Natural killer cell (primary cell): ENCODE results near the gene CALB2. TPM values are rescaled to one million over a fixed set of nuclear protein-coding genes. Genes with fewer than 3 reads are reported as not detected.

ENCODE experiments used
- ATAC-seq, 3 donors: fragments of 150-1000 bp in 2 of 3; fragments of 200-7000 bp in 1 of 3; cut with Tn5 transposase; 1 replicate in 1 of 3; 2 replicates in 2 of 3; pipeline ENCODE4 v1.10.0; 2021; ENCODE audit warnings: mild to moderate bottlenecking in 2 of 3, moderate library complexity in 2 of 3
- DNase-seq, 2 donors: peaks; one replicate each; pipeline versions ENCODE4 v3.0.0 to v3.0.0-alpha.2; 2013 to 2021; ENCODE audit warnings: mixed read lengths in 1 of 2
- H3K27ac ChIP-seq: one replicate; pipeline ENCODE4 v1.5.1; 2013; ENCODE audit warnings: mild to moderate bottlenecking, low read length
- H3K27me3 ChIP-seq: one replicate; pipeline ENCODE4 v1.6.1; 2013; ENCODE audit warnings: low read length; ENCODE audit not compliant: control insufficient read depth, insufficient read depth
- H3K36me3 ChIP-seq: one replicate; pipeline ENCODE4 v1.6.1; 2013; ENCODE audit warnings: low read length; ENCODE audit not compliant: control insufficient read depth, insufficient read depth
- H3K4me1 ChIP-seq: one replicate; pipeline ENCODE4 v1.6.1; 2013; ENCODE audit warnings: low read length; ENCODE audit not compliant: control insufficient read depth, insufficient read depth
- H3K4me3 ChIP-seq: one replicate; pipeline ENCODE4 v1.5.1; 2013; ENCODE audit warnings: low read length
- H3K9me3 ChIP-seq: one replicate; pipeline ENCODE4 v1.6.1; 2013; ENCODE audit warnings: low read length; ENCODE audit not compliant: control insufficient read depth, insufficient read depth
- H3K27ac Mint-ChIP-seq, 2 donors: one replicate each; pipeline ENCODE4 v1.8.0; 2022; ENCODE audit warnings: mild to moderate bottlenecking in 2 of 2, mixed read lengths in 2 of 2, moderate library complexity in 1 of 2
- H3K27me3 Mint-ChIP-seq, 2 donors: one replicate each; pipeline ENCODE4 v1.8.0; 2022; ENCODE audit warnings: low read depth in 2 of 2, mixed read lengths in 2 of 2
- H3K36me3 Mint-ChIP-seq: one replicate; pipeline ENCODE4 v1.8.0; 2022; ENCODE audit warnings: mixed read lengths
- H3K4me1 Mint-ChIP-seq, 2 donors: one replicate each; pipeline ENCODE4 v1.8.0; 2022; ENCODE audit warnings: mixed read lengths in 2 of 2
- H3K4me3 Mint-ChIP-seq: one replicate; pipeline ENCODE4 v1.8.0; 2022; ENCODE audit warnings: mild to moderate bottlenecking, moderate library complexity, mixed read lengths
- H3K9me3 Mint-ChIP-seq, 2 donors: one replicate each; pipeline ENCODE4 v1.8.0; 2022; ENCODE audit warnings: mixed read lengths in 2 of 2
- WGBS: methylation state at CpG from one replicate; pipeline ENCODE4 v1.1.7; 2013; ENCODE audit warnings: missing lambda C conversion rate; ENCODE audit not compliant: insufficient coverage; 5-methylcytosine and 5-hydroxymethylcytosine counted together
- intact Hi-C: fragments of 100-400 bp; cut with micrococcal nuclease; formaldehyde crosslinking; loops from one replicate; pipeline ENCODE4 v1.14.2; 2022
- total RNA-seq, 4 donors: library from RNA; stranded (reverse); fragments of 120-200 nt in 1 of 4; gene quantifications; one replicate each; pipeline versions ENCODE4 v1.2.3 to v1.2.4, GENCODE V29; 2013 to 2022
- TF ChIP-seq, protein P1 (sequence below): fragments of 200-600 bp; IDR thresholded peaks from one replicate; pipeline ENCODE4 v1.8.0; 2022; ENCODE audit warnings: antibody characterized with exemption

Gene CALB2
- total RNA-seq, 3 donors from 2014 or later (not counting 1 experiment from before 2014, with no cell fraction given) = not detected

DNA sequence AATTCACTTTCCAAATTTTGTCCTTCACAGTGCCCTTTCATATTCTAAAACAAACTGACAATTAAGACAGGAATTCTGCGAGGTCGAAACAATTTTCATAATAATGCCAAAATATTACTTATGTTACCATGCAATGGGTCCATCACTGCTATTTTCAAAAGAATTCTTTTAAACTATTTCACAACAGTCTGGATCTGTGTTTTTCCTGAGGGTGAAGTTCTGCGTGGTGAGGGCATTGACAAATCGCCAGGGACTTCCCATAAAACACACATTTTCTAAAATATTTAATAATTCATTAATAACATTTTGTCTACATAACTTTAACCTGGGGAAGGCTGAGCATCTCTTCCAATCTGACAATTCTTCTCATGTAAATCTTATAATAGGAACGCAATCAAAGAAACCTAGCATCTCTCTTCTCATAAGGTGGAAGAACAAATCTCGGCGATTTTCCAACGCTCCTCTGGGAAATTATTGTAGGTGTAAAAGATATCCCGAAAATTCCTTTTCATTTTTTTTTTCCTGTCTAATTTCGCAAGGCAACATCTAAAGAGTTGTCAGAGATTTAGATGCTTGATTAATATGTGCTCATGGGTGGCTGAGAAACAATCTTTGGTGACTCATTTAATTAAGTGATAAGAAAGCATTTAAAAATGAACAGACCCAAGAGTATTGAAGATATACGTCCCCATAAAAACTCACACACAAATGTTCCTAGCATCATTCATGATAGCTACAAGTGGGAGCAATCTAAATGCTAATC is 41.5 kb downstream of the CALB2 start:
- H3K4me1 ChIP-seq = no peaks in the 10 kb centered on the region
- Mint-ChIP-seq H3K4me3 (no peak overlapping the region), H3K9me3 (no peaks in the 10 kb centered on the region), H3K27ac (no peak overlapping the region), H3K27me3 (peaks cover 10 to 38% of the 10 kb centered on the region in 2 donors), H3K36me3 (no peaks in the 10 kb centered on the region), H3K4me1 (no peaks in the 10 kb centered on the region)
- H3K4me3 ChIP-seq = no peak overlapping the region
- TF ChIP-seq, protein P1, sequence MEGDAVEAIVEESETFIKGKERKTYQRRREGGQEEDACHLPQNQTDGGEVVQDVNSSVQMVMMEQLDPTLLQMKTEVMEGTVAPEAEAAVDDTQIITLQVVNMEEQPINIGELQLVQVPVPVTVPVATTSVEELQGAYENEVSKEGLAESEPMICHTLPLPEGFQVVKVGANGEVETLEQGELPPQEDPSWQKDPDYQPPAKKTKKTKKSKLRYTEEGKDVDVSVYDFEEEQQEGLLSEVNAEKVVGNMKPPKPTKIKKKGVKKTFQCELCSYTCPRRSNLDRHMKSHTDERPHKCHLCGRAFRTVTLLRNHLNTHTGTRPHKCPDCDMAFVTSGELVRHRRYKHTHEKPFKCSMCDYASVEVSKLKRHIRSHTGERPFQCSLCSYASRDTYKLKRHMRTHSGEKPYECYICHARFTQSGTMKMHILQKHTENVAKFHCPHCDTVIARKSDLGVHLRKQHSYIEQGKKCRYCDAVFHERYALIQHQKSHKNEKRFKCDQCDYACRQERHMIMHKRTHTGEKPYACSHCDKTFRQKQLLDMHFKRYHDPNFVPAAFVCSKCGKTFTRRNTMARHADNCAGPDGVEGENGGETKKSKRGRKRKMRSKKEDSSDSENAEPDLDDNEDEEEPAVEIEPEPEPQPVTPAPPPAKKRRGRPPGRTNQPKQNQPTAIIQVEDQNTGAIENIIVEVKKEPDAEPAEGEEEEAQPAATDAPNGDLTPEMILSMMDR = no peak
- 88% methylated on average over 7 of the region's 11 CpGs for WGBS
- H3K27ac ChIP-seq = no peak overlapping the region
- ATAC-seq (no peak), DNase-seq (no peak)
- no peaks in the 10 kb centered on the region for H3K9me3 ChIP-seq
- H3K27me3 ChIP-seq = no peaks in the 10 kb centered on the region
- intact Hi-C loops = no loop called here
- H3K36me3 ChIP-seq = no peaks in the 10 kb centered on the region

DNA sequence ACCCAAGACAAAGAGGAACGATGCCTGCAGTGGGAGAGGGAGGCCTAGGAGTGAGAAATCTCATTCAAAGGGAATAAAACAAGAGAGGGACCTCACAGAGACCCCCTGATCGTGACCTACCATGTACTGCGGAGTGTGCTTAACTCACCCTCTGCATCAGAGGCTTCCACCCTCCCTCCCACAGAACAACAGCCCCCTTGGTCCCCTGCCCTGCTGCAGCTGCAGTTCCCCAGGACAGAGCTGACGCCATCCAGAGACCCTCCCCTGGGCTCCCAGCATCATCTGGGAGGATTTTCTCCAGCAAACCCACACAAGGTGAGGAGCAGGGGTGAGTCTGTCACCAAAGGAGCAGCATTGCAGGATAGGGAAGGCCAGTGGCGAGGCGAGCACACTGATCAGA is 43.5 kb downstream of the CALB2 start:
- no peaks in the 10 kb centered on the region for H3K9me3 ChIP-seq
- ATAC-seq (no peak), DNase-seq (no peak)
- TF ChIP-seq, protein P1 = no peak
- Mint-ChIP-seq H3K27me3 (peaks cover 10 to 27% of the 10 kb centered on the region in 2 donors), H3K27ac (no peak overlapping the region), H3K4me1 (peaks cover 0 to 5% of the 10 kb centered on the region in 2 donors), H3K36me3 (no peaks in the 10 kb centered on the region), H3K9me3 (no peaks in the 10 kb centered on the region), H3K4me3 (no peak overlapping the region)
- no peak overlapping the region for H3K4me3 ChIP-seq
- no peaks in the 10 kb centered on the region for H3K4me1 ChIP-seq
- no peaks in the 10 kb centered on the region for H3K36me3 ChIP-seq
- no peaks in the 10 kb centered on the region for H3K27me3 ChIP-seq
- WGBS = 74% methylated on average over 6 of the region's 6 CpGs
- intact Hi-C loops = no loop called here
- no peak overlapping the region for H3K27ac ChIP-seq

DNA sequence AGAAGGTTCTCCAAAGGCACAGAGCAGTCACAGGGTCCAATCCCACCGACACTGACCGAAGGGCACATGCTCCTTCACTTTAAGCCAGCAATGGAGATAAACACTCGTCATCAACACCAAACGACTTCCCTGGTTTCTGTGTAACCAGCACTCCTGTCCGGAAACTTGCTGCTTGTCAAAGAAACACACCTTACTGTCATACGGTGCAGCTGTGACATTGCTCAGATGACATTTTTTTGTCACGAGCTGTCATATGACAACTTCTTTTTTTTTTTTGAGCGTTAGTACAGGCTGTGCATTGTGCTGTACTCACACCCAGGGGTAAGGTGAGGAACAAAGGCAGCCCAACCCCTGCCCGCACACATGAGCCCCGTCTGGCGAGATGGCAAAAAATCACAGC is 44.2 kb downstream of the CALB2 start:
- no peak overlapping the region for H3K27ac ChIP-seq
- Mint-ChIP-seq H3K27me3 (peaks cover 14 to 34% of the 10 kb centered on the region in 2 donors), H3K36me3 (no peaks in the 10 kb centered on the region), H3K9me3 (no peaks in the 10 kb centered on the region), H3K4me1 (peaks cover 0 to 5% of the 10 kb centered on the region in 2 donors), H3K27ac (no peak overlapping the region), H3K4me3 (no peak overlapping the region)
- WGBS = 89% methylated on average over 11 of the region's 11 CpGs
- H3K9me3 ChIP-seq = no peaks in the 10 kb centered on the region
- no peaks in the 10 kb centered on the region for H3K27me3 ChIP-seq
- TF ChIP-seq, protein P1 = no peak
- intact Hi-C loops = no loop called here
- ATAC-seq (no peak), DNase-seq (no peak)
- H3K4me3 ChIP-seq = no peak overlapping the region
- H3K4me1 ChIP-seq = no peaks in the 10 kb centered on the region
- H3K36me3 ChIP-seq = no peaks in the 10 kb centered on the region

DNA sequence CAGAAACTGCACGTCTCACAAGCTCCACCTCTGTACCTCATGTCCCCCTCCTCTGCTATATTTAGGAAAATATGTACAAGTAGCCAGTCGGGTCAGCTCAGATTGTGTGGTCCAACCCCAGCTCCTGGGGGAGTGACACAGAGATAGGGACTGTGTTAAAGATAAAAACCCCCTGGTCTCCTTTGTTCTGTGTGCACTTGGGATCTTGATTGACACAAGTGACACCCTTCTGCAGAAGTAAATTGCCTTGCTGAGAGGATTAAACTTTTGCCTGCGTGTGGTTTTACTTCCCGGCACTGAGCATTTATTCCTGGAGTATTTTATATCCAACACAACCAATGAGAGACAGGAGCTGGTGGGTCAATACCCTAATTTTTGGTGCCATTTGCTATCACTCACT is 45.8 kb downstream of the CALB2 start:
- H3K36me3 Mint-ChIP-seq = no peaks in the 10 kb centered on the region
- ATAC-seq (no peak), DNase-seq (no peak)
- H3K9me3 ChIP-seq = no peaks in the 10 kb centered on the region
- intact Hi-C loops = no loop called here
- 84% methylated on average over 4 of the region's 4 CpGs for WGBS
- H3K27ac Mint-ChIP-seq = no peak overlapping the region
- no peak overlapping the region for H3K4me3 Mint-ChIP-seq
- peaks cover 26 to 42% of the 10 kb centered on the region in 2 donors for H3K27me3 Mint-ChIP-seq
- H3K4me1 ChIP-seq = no peaks in the 10 kb centered on the region
- no peaks in the 10 kb centered on the region for H3K9me3 Mint-ChIP-seq
- TF ChIP-seq, protein P1 = no peak
- H3K36me3 ChIP-seq = no peaks in the 10 kb centered on the region
- no peak overlapping the region for H3K4me3 ChIP-seq
- no peaks in the 10 kb centered on the region for H3K27me3 ChIP-seq
- peaks cover 0 to 5% of the 10 kb centered on the region in 2 donors for H3K4me1 Mint-ChIP-seq
- no peak overlapping the region for H3K27ac ChIP-seq
